ENCODE data around the gene FTCD. TPM values are rescaled to one million over a fixed set of nuclear protein-coding genes. Genes with fewer than 3 reads are reported as not detected.

FTCD gene
- total and polyA plus RNA-seq, 10 of the 15 experiments (the other 5 are each of a cell fraction or from before 2014, with no cell fraction given) = 0.27 to 0.28 TPM; not detected in 8

GRCh38 chr21:46094401-46095082 lies 60.8 kb downstream of the FTCD start:
- RAD21 ChIA-PET (ENCODE audit: unreplicated experiment) = no interaction called here
- Histone ChIP-seq H3K4me2 (ENCODE audit: control insufficient read depth, insufficient read depth) (no peak overlapping the region), H3K36me3 (ENCODE audit: control insufficient read depth in 2 of 2, insufficient read depth in 2 of 2, low read length in 1 of 2) (no peaks in the 10 kb centered on the region), H4K20me1 (ENCODE audit: control insufficient read depth, insufficient read depth) (no peaks in the 10 kb centered on the region), H3K4me3 (no peak overlapping the region), H2AFZ (ENCODE audit: control insufficient read depth, low read depth, low read length) (no peak overlapping the region), H3K79me2 (ENCODE audit: control insufficient read depth, insufficient read depth, low read length) (no peaks in the 10 kb centered on the region), H3K9me3 (replicated peaks; ENCODE audit: control insufficient read depth, insufficient read depth, low read length) (no peaks in the 10 kb centered on the region; the same call in 2 of the 3 replicates), H3K4me1 (ENCODE audit: control insufficient read depth, insufficient read depth, low read length) (no peaks in the 10 kb centered on the region), H3K9ac (ENCODE audit: control insufficient read depth, insufficient read depth, low read length) (no peak overlapping the region), H3K27ac (ENCODE audit: control insufficient read depth, insufficient read depth) (no peak overlapping the region), H3K27me3 (replicated peaks in 1 of 2; ENCODE audit: control insufficient read depth in 2 of 2, insufficient read depth in 2 of 2, low read length in 1 of 2) (no peaks in the 10 kb centered on the region)
- FAIRE-seq (no peak), DNase-seq (ENCODE audit: low read depth, low spot score) (no peak), ATAC-seq (no peak)
- SMC1A ChIA-PET (ENCODE audit: uncharacterized antibody, unreplicated experiment) = no interaction called here
- WGBS (ENCODE audit: insufficient coverage, insufficient replicate concordance, low lambda C conversion rate, missing lambda C conversion rate) = 34% methylated on average over 14 of the region's 14 CpGs
- POLR2A ChIA-PET = no interaction called here
- in situ Hi-C loops (cut with MboI) = no loop called here
- no TSS peak for BruUV-seq (replicated peaks)
- CTCF ChIA-PET = no interaction called here
- intact Hi-C loops (cut with micrococcal nuclease; ENCODE audit: unreplicated experiment) = no loop called here
- TF ChIP-seq ZNF687 (IDR thresholded peaks at IDR 0.05) (no peak), MEF2B (IDR thresholded peaks at IDR 0.05; ENCODE audit: partially characterized antibody, poor library complexity, severe bottlenecking) (no peak), KDM1A (IDR thresholded peaks at IDR 0.05; ENCODE audit: borderline replicate concordance) (no peak), ZBTB33 (IDR thresholded peaks at IDR 0.05) (no peak), ZBED1 (IDR thresholded peaks at IDR 0.05; ENCODE audit: borderline replicate concordance) (no peak), ZBTB40 (IDR thresholded peaks at IDR 0.05; ENCODE audit: borderline replicate concordance) (no peak), RFX5 (IDR thresholded peaks at IDR 0.05; ENCODE audit: low read depth, low read length) (no peak), SP1 (IDR thresholded peaks at IDR 0.05; ENCODE audit: low read depth, low read length) (no peak), SPI1 (IDR thresholded peaks at IDR 0.05; ENCODE audit: borderline replicate concordance, insufficient read depth, low read depth, low read length) (no peak), ZBTB4 (CRISPR knock-in tag; IDR thresholded peaks at IDR 0.05) (no peak)

Measured in GM12878 (cell line).